CD4-positive, alpha-beta T cell treated with Interleukin-2 at 100 ng/mL for 4 hours (primary cell): Measurements from ENCODE around the gene EPHB1.

Experiments used
- DNase-seq: peaks from one replicate; pipeline ENCODE4 v3.0.0-alpha.2; 2020; ENCODE audit warnings: low spot score

EPHB1 gene

DNA sequence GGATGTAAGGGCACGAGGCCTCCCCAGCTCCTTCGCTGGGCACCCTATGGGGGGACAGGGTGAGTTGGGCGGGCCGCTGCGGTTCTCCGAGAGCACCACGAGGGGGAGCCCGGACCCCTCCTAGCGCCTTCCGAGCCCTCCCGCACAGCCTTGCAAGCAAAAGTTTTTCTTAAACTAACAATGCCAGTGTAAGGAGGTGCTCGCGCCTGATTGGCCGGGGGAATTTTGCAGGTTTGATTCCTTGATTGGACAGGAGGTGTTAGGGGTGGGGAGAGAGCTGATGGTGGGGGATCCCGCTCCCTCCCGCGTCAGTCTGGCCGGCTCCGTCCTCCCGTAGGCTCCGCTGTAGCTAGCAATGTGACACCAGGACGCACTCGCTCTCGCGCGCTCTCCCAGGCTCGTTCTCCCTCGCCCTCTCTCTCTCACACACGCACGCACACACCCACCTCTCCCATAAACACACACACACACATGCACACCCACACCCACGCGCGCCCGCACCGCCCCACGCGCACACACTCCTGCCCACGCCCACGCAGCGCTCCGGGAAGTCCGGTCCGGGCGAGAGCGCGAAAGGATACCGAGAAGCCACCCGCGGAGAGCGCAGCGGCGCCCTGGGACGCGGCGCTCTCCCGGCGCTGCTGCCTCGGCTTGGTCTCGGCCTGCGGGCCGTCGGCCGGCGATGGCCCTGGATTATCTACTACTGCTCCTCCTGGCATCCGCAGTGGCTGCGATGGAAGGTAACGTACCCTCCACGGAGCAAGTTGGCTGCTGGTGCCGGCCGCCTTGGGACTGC lies at the start of gene EPHB1:
Gene EPHB1, plus strand, starts transcription at position 311 of the 796 bp plus-strand sequence.
- peak; percentile 46 for DNase-seq

DNA sequence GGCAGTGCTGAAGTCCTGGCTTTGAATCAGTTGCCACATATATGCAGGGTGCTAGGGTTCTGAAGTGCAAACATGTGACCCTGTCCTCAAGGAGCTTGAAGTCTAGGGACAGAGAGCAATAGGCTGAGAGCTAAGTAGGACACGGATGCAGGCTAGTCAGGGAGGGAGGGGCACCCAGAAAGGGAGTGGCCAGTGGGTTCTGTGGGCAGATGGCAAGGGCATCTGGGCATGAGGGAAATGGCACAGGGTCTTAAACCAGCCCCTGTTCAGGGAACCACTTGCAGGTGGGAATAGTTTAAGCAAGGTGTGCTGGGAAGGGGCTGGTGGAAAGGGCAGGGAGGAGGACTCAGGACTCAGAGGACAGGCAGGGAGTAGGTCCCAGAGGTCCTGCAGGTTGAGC lies 46.4 kb upstream of the EPHB1 start:
- no peak for DNase-seq

DNA sequence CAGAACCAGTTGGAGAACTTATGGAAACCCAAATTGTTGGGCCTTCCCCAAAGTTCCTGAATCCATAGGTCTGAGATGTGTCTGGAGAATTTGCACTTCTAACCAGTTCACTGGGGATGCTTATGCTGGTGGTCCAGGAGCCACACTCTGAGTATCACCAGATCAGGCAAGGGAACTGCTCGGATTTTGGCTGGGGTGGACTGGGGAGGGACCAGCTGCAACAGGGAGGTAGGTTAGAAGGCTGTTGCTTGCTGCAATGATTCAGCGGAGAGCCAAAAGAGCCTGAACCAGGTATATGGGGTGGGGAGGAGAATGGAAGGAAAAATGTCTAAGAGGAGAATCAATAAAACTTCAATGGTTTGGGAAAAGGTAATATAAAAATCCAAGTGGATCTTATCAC lies 45.9 kb upstream of the EPHB1 start:
- DNase-seq: no peak

DNA sequence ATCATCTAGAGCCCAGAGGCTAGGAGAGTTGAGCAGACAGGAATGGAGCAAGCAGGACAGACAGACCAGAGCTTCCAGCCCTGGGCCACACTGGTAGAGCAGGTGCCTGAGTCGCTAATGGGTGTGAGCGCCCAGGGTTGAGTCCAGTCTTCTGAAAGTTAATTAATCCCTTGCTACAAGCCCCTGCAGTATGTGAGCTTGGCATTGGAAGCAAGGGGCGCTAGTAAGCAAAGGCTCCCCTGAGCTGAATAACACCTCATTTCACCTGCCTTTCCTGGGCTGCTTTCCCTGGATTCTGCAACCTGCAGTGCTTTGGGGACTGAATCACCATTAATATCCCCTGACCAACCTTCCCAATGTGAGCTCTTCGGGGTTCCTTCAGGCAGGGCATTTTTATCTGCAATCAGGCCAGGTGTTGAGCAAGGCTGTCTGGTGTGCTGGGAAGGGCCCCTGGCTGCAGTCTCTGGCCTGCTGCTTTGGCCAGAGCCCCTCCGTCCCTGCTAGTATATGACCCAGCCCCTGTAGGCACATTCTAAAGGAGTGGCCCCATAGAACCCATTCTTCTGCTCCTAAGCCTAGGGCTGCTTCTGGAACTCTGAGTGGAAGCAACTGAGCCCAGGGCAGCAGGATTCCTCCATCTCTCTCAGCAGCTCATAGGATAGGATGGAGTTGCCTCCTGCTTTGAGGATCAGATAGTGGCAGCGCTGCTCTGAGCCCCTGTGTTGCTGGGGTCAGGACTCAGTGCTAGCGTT lies 45.1 kb upstream of the EPHB1 start:
- no peak for DNase-seq

DNA sequence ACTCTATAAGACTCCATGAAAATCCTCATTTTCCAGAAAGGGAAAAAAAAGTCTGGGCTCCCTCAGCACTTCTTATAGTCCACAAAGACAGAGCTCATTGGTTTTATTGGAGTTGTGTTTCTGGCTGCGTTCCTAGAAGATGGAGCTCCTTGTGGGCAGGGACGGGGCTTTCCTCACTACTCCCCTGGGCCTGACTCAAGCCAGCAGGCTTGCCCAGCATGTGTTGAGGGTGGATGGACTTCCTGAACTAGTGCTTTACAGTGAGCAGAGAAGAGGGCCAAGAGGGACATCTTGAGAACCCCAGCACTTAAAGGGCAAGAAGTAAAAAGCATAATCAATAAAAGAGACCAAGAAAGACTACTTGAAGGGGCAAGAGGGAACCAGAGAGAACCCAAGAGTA lies 43.2 kb upstream of the EPHB1 start:
- no peak for DNase-seq

DNA sequence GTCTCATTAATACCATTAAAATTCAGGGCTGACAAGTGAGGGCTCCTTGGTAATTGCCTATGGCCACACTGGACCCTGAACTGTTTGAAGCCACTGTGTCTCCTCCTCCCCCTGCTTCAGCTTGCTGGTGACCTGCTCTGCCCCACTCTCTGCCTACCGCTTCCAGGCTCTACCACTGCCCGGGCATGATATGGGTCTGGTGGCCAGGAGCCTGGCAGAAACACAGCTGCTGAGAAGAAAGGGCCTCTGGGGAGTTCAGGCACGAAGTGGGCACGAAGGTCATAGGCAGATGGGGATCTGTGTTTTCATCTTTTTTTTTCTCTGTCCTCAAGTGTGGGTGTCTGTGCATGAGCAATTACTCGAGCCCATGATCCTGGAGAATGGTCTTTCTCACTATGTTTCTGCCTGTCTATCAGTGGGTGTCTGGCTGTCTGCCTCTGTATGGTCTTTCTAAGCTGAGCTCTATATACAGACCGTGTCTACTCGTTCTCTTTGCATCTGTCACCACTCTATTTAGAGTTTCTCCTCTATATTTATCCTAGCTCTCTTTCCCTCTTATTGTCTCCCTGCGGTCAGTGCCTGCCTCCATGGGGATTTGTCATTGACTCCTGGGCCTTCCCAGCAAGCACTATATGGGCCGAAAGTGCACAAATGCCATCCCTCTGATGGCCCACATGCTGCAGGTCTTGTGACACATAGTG lies 42.1 kb upstream of the EPHB1 start:
- DNase-seq: no peak

DNA sequence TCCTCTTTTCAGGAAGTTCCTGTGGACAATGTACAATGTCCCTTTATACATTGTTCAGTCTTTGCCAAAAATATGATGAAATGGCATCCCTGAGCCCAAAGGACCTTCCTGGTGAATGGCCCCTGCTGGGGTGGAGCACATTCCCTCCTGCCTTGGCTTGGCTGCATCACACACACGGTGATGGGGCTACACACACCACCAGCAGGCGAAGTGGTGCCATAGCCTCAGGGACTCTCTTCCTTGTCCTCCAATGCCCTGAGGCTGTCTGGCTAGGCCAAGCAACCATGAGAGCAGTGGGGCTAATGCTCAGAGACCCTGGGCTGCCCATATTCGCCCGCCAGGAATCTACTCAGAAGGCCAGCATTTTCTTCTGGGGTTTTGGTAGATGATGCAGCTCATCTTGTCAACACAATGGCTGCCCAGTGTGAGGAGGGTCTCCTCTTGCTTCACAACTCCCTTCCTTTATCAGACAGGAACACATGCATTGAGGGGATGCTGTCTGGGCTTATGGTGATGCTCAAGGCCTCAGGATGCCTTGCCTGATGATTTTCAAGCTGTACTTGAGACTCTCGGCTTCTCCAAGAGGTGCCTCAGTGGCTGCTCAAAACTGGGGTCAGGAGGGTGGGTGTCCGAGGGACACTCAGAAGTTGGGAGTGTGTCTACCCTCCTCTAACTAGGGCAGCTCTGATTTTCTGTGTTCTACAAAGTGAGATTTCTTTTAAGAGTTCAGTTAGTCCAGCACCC lies 40.9 kb upstream of the EPHB1 start:
- DNase-seq: no peak

DNA sequence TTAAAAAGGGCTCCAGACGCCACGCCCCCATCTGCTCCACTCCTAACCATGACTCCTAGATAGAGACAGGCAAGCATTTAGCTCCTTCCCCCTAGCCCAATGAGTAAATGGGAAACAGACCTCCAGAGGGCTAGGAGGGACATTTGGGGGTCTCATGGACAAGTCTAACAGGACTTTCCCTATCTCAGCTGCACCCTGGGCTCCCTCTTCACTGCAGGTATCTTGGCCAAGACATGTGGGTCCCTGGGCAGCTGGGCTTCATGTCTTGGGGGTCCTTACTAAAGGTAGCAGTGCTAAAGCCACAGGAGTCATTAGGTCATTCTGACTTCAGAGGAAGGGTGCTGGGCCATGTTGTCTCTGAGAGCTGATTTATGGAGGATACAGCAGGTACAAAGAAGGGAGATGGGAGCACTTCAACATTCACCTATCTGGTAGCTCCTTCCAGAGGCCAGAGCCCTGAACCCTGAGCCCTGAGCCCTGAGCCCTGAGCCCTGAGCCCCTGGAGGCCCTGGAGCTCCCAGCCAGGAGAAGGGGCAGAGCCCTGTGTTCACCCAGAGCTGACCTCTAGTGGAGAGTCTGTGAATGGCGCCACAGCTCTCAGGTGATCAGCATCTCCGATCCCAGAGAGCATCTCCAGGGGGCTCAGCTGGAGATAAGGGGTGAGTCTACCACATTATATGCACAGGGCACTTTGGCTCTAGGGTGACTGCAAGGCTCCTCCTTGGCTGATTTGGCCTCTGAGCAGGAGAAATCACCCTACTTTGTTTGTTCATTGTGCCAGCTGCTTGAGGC lies 40.1 kb upstream of the EPHB1 start:
- DNase-seq: peak; percentile 12

DNA sequence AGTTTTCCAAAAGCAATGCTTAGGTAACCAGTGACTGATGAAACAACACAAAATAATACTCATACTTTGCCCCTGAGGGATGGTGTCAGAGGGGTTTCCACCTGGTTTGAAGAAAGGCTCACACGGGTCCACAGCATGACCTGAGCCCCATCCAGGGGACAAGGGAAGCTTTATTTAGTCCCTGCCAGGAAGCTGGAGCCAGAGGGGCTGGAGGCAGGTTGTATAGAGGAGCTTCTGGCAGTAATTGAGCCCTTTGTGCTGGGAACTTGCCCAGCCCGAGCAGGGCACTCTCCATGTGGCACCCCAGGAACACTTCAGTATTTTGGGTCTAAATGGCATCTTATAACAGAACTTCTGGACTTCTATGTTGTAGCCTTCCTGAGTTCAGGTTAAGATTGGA lies 39.2 kb upstream of the EPHB1 start:
- DNase-seq: no peak

DNA sequence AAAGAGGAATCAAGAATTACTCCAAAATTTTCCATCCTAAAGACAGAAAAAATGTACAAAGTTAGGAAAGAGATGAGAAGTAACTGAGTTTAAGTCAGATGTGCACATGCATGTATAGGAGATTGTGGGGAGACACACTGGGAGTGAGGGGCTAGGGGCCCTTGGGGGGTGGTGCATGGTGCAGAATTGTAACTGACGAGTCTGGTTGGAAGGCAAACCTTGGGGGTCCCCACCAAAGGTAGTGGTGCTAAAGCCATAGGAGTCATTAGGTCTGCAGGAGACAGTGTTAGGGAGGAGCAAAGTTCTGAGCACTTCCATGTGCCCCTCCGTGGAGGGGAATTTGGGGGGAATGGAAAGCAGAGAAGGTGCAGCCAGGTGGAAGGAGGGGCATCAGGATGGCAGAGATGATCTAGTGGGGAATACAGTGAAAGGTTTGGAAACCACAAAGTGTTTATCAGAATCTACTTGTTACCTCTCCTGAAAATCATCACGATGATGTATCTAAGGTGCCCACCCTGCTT lies 37.5 kb upstream of the EPHB1 start:
- DNase-seq: no peak

DNA sequence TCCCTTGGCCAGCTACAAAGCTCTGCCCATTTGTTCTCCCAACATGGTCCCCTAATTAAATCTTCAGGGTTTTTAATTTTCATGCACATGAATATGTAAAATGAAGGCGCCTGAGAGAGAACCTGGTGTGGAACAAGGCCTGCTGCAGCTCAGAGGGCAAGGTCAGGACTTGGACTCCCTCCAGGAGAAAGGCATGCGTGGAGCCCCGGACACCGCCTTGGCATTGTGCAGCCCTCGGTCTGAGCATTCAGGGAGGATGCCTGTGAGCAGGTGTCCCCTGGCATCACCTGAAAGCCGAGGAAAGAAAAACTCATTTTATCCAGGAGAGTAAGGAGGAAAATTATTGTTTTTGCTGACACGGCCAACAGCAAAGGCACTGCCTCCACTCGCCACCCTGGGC lies 33.8 kb upstream of the EPHB1 start:
- DNase-seq: no peak

DNA sequence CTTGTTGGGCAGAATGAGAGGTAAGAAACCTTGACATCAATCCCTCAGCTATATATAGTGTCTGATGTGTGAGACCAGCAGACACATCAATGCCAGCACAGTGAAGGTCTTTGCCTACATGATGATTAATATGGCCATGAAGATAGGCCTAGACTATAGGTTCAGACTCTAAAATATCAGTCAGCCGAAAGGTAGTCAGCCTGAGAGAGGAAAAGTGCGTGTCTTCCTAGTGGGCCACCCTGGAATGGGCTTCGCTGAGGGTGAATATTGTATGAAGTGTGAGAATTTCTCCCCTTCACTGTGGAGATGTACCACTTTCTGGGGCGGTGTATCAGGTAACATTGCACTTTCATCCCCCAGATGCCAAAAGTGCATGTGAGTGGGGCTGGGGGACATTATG lies 33.0 kb upstream of the EPHB1 start:
- no peak for DNase-seq

DNA sequence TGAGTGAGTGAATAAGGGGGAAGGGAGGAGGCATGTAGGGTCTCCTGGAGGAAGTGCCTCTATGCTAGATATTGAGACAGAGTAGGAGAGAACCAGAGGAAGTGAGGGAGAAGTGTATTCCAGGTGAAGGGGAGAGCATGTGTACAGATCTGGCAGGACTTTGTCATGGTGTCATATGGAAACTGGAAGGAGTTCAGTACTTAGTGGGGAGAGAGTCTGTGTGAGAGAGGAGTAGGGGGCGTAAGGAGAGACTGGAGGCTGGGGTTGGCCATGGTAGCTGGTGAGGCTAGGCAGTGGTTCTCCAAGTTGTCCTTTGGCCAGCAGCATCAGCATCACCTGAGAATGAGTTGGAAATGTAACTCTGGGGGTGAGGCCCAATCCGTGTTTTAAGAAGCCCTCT lies 29.6 kb upstream of the EPHB1 start:
- DNase-seq: no peak

DNA sequence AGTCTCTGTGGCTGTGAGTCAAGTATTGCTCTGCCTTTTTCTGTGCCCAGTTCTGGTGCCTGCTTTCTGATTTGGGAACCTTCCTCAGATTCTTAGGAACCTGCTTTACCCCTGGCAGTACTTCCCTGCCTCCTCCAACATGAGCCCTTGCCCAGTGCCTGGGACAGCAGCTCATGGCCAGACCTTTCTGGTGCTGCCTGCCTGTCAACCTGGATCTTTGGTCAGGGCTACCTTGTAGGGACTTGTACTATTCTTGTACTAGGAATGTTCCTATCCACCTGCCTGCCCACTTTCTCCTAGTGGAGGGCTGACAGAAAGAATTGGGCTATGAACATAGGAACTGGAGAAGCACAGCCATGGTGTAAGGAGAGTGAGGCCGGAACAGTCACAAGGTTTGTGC lies 28.8 kb upstream of the EPHB1 start:
- no peak for DNase-seq

DNA sequence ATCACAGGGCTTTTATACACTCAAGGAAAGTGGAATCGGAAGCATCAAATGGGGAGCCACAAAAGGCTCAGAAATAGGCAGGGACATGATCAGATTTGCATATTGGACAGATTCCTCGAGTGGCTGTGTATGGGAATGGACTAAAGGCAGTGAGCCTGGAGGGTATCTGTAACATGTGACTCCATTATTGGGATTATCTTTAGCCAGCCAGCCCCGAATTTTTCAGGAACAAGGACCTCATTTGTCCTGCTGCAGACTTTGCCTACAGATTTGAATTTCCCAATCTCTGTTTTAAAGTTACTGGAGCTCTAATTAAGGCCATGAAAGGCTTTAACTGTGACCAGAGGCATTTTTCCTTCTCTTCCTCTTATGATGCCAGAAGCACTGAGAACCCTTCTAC lies 26.9 kb upstream of the EPHB1 start:
- no peak for DNase-seq

DNA sequence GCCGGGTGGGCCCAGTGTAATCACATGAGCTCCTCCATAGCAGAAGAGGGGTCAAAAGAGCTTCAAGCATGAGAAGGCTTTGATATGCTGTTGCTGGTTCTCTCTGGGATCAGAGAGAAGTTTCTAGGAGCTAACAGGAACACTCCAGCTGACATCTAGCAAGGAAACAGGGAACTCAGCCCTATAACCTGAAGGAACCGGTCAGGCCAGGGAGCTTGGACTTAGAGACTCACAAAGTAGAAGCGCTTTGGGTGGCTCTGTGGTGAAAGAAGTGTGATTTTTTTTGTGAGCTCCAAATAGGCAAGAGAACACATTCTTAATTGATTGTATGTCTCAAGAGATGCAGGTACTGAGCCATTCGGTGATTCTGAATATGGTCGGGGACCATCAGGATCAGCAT lies 26.2 kb upstream of the EPHB1 start:
- no peak for DNase-seq

DNA sequence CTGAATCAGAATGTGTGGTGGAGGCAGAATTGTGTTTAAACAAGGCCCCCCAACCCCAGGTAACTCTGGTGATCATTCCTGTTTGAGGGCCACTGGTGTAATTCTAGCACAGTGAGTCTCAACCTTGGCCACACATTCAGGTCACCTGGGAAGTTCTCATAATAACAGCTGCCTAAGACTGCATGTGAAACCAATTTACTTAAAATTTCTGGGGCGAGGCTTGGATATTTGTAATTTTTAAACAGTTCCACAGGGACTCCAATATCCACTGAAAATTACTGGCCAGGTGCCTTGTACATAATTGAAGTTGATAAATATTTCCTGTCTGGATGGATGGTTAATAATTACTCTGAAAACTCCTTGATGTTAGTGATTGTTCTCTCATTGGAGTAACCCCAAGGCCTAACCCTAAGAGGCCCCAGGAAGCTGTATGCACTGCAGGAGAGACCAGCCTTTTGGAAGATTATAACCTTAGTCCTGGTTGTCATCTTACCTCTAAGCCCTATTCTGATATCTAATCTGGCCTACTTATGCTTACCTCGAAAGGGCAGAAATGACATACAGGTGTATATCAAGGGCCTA lies 25.7 kb upstream of the EPHB1 start:
- DNase-seq: no peak

DNA sequence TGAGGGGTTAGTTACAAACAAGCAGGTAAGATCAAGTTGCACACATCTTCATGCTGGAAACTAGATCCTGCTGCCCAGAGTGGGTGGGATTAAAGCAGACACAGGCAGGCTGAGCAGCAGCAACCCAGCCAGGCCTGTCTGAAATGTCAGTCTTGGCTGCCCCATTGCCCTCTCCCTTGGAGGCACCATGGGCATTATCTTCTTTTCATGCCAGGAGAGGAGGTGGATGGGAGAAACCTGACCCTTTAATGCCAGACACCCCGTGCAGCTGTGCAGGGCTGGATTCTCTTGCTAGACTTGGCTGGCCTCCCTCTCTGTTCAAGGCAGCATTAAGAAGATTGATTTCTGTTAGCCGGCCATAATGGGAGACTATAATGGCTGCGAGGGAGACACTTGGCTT lies 23.0 kb upstream of the EPHB1 start:
- no peak for DNase-seq

DNA sequence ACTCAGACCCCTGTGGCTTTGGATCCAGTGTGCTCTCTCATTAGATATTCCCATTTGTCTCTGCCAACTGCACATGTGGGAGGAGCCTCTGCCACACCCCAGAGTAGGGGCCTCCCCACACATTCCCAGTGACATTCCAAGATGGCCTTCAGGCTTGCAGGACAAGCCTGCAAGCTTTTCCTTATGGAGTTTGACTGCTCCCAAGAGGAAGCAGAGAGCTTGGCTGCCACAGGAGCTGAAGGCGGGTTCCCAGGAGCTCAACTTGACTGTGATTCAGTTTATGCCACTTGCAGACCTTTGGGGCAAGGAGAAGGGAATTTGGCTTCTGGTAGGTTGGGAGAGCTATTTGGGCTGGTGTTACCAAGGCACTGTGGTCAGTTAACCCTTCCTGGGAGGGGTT lies 22.5 kb upstream of the EPHB1 start:
- DNase-seq: no peak

DNA sequence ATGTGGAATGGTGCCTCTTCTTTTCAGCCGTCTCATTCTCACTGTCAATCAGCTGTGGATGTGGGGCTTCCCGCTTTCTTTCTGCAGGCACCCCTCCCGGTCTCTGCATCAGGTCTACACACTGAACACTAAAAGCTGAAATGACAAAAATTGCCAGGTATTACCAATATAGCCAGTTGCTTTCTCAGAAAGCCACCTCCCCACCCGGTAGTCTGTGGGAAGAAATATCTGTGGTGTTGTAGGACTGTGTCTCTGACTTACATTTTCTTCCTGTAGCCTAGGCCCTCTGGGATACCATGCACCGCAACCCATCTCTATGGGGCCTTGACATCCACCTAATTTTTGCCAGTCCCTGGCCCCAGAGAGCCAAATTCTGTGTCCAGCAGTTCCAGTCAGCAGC lies 19.2 kb upstream of the EPHB1 start:
- DNase-seq: no peak

DNA sequence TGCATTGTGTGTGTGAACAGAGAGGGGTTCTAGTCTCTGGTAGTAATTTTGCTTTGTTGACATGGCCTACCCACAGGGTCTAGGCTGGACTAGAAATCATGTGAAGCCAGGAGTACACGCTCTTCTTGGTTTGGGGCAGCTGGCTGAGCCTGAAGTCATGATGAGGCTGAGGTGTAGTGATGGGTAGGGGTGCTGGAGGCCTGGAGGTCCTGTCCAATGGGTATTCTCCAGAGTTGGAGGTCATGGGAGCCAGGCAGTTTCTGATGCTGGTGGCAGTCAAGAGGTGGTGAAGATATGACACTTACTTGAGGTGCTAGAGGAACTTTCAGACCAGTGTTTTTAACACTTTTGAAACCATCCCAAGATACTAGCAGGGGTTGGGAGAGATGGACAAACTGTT lies 18.5 kb upstream of the EPHB1 start:
- DNase-seq: no peak
